D721Med (cell line): ENCODE measurements around the gene UBN1.

Experiments used
- DNase-seq: peaks from one replicate; pipeline ENCODE4 v3.0.0; 2011; ENCODE audit warnings: low spot score; ENCODE audit not compliant: insufficient read length
- FAIRE-seq: peaks from 2 replicates; lab custom pipeline; 2011; peaks lifted over from hg19 to GRCh38; lab: Jason Lieb, UNC
- CTCF ChIP-seq: IDR thresholded peaks from 2 replicates; pipeline ENCODE4 v1.5.1; 2012; ENCODE audit warnings: mild to moderate bottlenecking, control low read depth; ENCODE audit not compliant: insufficient read depth; ENCODE audit errors: missing control alignments

Gene UBN1

GRCh38 chr16:4904108-4904941 lies 57.0 kb downstream of the UBN1 start:
- no peak for FAIRE-seq
- no peak for DNase-seq
- TF ChIP-seq CTCF: no peak

GRCh38 chr16:4904942-4905615 lies 57.8 kb downstream of the UBN1 start:
- no peak for TF ChIP-seq CTCF
- DNase-seq (no peak), FAIRE-seq (no peak)

GRCh38 chr16:4908854-4909401 lies 61.6 kb downstream of the UBN1 start:
- DNase-seq: no peak
- no peak for FAIRE-seq
- TF ChIP-seq CTCF: no peak

- DNase-seq (no peak), FAIRE-seq (no peak)
Measured at GRCh38 chr16:4909825-4910224, 62.5 kb downstream of the UBN1 start.

GRCh38 chr16:4910828-4911227 lies 63.5 kb downstream of the UBN1 start:
- FAIRE-seq (no peak), DNase-seq (no peak)
- TF ChIP-seq CTCF: no peak

More at GRCh38 chr16:4909825-4910224, 62.5 kb downstream of the UBN1 start:
- peak; percentile 7 for TF ChIP-seq CTCF

- FAIRE-seq: no peak
- TF ChIP-seq CTCF: no peak
- no peak for DNase-seq
Measured at GRCh38 chr16:4911970-4912386, 64.7 kb downstream of the UBN1 start.
